Measurements from ENCODE around the gene PARD3.
"Not testable (repeated sequence)": the region's sequence is repeated elsewhere in the genome, so short reads cannot be mapped to it uniquely, and the experiment has no call there.

PARD3 gene

DNA sequence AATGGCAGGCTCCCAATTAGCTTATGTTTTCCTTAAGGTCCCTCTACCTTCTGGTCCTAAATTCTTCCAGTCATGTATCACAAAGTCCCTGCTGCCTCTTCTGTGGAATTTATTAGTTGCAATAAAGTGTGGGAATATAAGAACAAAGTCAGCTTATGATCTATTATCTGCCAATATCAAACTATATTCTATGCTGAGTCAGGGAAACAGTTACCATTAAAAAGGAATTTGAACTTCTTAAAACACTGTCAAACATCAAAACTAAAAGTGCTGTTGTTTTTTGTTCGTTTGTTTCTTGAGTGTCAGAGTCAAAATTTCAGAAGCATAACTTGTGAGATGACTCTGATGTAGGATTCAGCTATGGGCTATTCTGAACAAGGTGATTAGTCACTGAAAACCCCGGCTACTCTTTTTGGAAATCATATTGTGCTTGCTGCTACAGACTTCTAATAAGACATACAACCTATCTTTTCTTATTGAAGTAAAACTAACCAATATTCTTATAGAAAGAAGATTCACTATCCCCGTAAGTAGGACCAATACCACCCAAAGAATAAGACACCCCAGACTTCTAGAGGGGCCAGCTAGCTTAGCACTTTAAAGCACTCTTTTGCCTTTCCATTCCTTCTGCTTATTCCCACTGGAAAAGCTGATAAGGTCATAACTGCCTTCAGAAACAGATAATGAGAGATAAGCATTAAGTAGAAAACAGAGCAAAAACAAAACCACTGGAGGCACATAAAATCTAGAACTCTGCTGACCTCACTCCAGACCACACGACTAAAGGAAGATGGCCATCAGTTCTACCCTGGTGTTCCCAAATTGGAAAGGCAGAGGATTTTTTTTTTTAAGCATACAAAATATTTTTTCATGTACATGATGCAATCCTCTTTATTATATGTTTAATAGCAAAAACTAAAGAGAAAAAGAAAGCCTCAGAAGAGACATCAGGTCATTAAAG lies 370.6 kb downstream of the PARD3 start:
- no peak for DNase-seq

DNA sequence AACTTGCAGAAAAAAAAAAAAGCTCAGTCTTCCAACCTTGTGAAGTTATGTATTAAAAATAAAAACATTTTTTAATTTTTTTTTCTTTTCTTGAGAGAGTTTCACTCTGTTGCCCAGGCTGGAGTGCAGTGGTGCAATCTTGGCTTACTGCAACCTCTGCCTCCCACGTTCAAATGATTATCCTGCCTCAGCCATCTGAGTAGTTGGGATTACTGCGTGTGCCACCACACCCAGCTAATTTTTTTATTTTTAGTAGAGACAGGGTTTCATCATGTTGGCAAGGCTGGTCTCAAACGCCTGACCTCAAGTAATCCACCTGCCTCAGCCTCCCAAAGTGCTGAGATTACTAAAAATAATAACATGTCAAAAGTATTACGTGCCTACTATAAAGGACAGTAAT lies 375.7 kb downstream of the PARD3 start:
- DNase-seq: not testable (repeated sequence)

DNA sequence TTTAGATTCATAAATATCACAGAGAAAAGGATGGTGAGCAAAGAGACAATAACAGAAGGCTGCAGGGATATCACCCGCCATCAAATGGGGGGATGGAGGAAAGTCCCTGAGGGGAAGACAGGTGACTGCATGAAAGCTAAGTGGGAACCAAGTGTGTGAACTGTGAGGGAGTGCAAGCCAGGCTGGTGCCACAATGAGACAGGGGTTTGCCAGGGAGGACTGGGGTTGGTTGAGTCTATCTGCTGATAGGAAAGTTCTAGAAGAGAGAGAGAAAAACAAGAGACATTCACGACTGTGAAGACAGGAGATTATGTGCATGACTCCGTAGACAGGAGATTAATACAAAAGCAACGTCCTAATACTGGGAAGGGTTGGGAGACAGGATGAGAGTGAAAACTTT lies 376.4 kb downstream of the PARD3 start:
- no peak for DNase-seq

DNA sequence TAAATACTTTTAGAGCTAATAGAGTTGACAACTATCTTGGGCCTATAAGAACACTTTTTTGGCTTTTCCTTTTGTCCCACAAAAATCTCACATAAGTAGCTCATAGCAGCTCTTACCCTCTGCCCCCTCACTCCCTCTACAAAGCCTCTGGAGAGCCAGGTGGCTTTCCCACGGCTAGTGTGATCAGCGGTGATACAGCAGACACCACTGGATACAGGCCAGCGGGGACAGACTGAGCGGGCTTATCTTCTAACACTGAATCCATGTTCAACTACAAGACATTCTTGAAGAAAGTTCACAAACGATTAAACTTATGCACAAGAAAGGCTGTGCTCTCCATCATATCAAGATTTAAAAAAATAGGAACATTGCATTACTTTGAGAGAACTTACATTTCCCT lies 377.2 kb downstream of the PARD3 start:
- DNase-seq: no peak

DNA sequence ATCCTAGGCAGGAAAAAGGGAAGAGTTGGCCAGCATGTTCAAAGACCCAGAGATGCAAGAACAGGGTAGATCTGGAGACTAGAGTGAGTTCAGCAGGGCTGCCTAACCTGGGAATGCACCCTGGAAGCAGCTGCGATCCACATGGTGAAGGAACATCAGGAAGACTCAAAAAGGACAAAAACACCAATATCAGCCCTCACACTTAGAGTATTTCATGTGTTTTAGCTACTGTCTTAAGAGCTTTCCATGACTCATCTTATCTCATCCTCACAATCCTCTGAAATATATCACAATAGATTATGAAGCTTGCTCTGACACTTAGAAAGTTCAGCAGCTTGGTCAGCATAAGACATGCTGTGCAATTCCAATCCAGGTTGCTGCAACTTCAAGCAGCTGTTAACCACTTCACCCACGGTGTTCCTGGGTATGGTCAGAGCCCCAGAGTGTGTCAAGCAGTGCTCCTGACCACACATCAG lies 380.9 kb downstream of the PARD3 start:
- no peak for DNase-seq

DNA sequence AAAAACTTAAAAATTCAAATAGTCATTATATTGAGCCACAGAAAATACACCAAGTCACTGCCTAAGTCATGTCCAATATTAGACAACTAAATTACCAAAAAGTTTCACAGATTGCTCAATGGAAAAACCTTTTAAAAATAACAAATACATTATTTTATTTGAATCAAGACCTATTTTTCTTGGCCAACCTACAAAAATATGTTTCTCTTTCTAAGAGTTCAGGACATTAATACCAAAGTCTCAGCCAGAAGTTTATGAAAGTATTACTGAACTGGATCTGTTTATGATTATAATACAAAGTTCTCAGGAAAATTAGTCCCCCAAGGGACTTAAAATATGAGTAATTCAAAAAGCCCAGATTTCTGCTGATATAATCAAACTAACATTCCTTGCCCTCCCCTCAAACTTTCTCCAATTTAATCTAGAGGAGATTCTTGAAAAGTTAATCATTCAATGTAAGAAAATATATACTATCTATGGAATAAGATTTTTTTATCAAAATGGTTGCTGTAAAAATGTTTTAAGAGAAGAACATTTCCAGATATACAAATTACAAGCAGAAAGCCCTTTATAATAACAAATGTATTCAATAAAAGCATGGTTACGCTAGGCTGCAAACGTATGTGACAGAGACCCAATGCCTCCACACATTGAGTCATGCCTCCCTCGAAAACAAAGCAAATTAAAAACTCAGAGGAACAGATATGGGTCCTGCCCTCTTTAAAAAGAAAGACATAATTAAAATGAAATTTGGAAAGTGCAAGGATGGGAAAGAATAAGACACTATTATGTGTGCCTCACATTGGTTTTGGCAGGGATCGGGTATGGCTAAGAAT lies 381.6 kb downstream of the PARD3 start:
- no peak for DNase-seq

DNA sequence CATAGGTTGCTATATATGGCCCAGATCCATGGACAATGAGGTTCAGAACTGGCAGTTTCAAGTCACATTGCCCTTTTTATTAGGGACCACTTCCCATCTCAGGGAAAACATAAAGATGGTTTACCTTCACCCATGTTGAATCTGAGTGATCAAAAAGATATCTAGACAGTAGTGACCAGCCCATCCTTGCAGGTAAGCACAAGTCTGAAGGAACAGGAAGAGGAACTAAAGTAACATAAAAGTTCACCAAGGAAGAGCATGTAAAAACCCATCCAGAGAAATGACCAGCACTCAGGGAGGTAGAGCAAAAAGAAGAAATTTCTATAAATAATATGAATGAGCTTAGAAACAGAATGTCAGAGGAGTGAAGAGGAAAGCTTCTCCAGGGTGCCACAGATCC lies 382.5 kb downstream of the PARD3 start:
- no peak for DNase-seq

DNA sequence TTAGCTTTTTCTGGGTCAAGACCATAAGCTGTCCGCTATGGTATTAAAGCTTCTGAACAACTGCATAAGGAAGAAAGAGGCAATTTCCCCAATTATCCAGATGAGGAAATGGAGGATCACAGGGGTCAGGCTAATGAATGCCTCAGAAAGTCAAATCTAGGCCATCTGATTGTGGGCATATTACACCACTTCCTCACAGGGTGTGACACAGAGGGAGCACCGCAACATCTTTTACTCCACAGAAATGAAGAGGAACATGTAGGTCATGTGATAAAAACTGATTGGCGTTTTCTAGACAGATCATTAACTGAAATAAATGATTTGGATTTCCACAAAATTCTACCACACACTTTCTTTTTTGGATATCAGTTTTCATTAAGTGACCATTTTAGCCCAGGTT lies 384.4 kb downstream of the PARD3 start:
- no peak for DNase-seq

DNA sequence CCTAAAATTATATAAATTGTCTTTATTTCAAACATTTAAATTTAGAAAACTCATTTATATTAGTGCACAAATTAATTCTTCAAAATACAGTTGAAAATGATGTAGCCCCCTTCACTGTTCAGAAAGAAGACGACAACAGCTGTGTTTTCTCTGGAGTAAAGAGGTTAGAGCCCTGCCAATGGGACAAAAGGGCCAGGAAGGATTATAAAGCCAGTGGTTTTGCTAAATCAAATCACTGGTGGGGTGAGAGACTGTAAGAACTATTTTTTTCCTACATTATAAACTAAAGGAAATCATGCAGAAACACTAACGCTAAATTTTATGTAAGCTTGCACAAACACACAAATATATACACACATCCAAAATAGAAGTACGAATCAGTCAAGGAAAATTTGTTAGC lies 386.6 kb downstream of the PARD3 start:
- no peak for DNase-seq

DNA sequence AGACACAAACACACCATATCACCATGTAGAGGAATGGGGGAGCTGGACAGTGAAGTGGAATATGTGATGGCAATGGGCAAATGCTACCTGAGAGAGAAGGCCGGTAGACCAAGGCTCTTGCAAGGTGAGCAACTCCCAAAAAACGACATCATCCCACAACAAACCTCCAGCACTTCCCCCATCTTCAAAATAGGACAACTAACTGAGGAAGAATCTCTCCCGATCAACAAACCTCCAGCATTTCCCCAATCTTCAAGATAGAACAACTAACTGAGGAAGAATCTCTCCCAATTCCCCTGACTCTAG lies 387.2 kb downstream of the PARD3 start:
- DNase-seq: no peak

DNA sequence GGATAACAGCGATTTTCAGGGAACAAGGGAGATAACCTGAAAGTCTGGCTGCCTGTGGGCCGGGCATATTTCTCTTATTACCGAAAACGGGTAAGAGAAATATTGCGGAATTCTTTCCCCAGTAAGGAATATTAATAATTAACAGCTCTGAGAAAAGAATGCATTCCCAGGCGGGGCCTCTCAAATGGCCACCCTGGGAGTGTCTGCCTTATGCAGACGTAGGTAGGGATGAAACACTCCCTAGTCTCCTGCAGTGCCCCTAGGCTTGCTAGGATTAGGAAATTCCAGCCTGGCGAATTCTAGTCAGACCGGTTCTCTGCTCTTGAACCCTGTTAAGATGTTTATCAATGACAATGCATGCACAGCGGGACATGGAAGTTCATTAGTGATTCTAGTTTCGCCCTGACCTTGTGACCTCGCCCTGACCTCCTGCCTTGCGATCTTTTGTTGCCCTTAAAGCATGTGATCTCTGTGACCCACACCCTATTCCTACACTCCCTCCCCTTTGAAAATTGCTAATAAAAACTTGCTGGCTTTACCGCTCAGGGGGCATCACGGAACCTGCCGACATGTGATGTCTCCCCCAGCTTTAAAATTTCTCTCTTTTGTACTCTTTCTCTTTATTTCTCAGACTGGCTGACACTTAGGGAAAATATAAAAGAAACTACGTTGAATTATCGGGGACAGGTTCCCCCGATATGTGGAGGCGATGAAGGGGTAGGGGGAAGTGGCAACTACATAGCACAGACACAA lies 387.8 kb downstream of the PARD3 start:
- DNase-seq: not testable (repeated sequence)

DNA sequence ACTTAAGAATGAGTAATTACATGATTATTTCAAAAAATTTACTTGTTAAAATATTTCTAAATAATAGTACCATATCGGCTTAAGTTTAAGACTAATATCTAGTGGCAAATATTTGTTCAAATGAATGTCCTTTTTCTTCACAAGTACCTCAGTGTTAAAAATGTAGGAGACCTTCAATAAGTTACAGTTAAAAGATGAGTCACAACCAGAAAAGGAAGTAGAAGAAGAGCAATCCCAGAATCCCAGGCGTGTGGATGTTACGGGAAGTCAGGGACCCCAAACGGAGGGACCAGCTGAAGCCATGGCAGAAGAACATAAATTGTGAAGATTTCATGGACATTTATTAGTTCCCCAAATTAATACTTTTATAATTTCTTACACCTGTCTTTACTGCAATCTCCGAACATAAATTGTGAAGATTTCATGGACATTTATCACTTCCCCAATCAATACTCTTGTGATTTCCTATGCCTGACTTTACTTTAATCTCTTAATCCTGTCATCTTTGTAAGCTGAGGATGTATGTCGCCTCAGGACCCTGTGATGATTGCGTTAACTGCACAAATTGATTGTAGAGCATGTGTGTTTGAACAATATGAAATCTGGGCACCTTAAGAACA lies 388.4 kb downstream of the PARD3 start:
- not testable (repeated sequence) for DNase-seq

DNA sequence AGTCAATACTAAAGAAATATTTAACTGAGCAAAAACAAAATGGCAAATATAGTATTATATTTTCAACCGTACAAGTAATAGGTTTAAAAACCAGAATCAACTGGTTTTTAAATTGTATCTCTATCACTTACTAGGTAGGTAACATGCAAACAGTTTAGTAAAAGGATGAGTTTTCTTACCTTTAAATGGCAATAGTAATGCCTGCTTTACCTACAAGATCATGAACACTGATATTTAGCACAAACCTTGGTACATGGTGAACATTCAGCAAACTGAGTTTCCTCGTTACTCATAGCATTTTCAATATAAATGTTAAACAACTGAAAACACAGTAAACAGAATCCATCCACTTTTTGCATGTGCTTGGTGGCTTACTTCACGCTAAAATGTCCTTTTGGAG lies 389.1 kb downstream of the PARD3 start:
- no peak for DNase-seq

DNA sequence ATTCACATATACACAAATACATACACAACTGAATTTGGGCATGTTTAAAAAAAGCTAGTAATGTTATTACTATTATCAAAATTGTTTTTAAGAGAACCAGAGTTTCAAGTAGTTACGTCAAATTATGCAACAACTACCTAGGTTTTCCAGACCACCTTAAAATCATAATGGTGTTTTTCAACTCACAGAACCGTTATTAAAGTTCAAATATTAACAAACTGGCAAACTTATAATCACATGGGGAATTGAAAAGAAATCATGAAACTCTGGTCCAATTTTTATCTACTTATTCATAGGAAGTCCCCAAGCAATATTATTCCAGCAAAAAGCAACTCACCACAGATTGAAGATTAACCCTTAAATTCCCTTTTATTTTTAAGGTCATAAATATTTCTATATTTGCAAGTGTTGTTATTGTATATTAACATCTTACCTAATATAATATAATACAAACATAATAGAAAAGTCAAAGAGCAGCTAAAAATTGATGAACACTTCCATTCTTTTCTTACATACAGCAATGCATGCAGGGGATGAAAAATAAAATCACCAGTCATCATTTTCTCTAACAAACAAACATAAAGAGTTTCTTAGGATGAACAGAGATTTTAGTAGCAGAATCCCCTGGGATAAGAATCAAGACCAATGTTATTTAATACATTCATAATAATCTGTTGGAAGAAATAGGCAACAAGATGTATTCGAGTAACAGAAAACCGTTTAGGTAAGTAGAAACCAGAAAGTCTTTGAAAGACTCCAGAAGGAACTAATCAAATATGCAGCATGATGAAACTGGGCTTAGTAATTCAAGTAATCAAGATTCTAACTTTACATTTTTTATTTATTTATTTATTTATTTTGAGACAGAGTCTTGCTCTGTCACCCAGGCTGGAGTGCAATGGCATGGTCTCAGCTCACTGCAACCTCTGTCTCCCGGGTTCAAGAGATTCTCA lies 391.1 kb downstream of the PARD3 start:
- DNase-seq: no peak

DNA sequence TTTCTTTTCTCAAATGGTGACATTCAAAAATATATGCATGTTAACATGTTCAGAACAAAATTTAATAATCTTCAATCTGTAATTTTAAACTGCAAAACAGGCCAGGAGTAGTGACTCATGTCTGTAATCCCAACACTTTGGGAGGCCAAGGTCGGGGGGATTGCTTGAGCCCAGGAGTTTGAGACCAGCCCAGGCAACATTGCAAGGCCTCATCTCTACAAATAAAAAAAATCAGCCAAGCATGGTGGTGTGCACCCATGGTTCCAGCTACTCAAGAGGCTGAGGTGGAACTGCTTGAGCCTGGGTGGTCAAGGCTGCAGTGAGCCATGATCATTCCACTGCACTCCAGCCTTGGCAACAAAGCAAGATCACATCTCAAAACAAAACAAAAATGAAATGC lies 394.3 kb downstream of the PARD3 start:
- no peak for DNase-seq

DNA sequence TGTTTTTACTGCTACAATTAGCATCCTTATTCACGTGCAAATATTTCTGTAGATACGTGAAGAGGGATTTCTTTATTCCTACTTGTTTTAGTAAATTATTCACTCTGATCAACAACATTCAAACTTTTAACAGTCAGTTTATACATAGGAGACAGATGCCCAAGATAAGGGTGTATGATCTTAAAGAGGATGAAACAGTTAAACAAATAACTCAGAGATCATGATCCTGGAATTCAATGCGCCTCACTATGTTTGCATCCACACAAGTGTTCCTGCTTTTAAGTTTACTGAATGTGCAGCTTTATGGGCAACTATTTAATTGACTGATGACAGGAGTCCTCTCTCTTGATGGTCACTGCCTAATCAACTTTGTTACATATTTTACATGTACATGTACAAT lies 394.8 kb downstream of the PARD3 start:
- DNase-seq: no peak

DNA sequence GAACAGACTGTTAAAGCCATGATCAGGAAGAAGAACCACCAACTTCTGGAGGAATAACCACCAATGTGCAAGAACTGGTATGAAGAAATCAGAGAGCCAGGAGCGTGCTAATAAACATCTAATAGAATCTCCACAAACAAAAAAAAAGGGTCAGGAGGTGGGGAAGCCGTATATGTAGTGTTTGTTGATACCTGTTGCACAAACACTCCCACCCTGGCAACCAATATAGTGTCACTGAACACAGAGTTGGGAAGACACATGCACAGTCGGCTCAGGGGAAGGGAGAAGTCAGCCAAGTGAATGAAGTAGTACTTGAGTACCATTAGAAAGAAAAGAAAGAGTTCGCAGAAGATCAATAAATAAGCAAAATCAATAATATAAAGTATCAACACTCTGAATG lies 400.1 kb downstream of the PARD3 start:
- DNase-seq: no peak

DNA sequence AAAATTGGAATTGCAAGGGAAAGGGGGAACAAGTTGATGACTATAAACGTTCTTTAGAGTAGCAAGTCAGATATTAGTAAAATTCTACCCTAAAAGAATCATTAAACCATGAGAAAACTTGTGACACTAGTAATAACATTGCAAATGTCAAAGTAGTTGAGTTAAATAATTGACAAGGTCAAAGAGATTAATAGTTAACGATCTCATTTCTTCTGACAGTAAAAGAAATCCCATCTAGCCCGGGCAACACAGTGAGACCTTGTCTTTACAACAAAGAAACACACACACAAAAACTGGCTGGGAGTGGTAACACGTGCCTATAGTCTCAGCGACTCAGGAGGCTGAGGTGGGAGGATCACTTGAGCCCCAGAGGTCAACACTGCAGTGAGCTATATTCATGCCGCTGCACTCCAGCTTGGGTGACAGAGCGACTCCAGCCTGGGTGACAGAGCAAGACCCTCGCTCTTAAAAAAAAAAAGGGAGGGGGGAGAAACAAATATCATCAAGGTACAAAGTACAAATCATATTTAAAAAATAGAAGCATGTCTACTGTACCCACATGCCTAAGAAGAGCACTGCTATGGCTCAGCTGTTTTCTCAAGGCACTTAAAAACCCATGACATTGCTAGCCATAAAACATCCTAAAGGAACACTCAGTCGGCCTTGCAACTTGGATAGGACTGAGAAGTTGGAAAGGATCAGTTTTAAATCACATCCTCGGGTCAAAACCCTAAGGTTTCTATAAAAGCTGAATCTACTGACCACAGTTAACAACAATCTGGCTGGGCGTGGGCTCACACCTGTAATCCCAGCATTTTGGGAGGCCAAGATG lies 401.1 kb downstream of the PARD3 start:
- DNase-seq: no peak

DNA sequence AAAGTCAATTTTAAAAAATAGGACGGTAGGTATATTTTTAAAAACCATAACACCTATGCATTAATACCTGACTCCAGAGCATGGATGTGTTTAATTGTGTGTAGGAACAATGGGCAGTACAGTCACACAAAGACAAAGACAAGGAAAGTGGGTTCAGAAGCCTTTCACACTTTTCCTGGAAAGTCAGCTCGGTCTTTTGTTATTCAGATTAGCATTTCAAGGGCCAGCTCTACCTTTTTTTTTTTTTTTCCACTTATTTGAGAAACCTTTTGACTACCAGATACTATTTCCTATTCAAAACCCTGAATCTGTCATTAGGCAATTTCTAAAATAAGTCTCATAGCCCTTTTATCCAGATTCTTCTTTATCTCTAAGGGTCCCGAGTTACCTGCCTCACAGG lies 401.9 kb downstream of the PARD3 start:
- DNase-seq: no peak

DNA sequence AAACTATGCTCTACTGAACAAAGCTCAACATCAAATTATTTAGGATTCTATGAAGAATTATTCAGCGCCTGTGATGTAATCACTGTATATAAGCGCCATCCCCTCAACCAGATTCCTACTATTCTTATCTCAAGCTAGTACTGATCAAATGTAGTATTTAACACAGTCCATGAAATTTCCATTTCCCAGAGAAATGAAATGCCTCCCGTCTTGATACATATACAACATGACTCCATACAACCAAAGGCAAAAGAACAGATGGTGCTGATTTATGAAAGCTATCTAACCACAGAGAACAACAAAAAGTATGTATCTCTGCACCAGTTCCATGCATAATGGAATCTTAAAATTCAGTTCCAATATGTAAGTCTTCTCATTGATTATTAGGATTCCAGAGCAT lies 406.1 kb downstream of the PARD3 start:
- no peak for DNase-seq

DNA sequence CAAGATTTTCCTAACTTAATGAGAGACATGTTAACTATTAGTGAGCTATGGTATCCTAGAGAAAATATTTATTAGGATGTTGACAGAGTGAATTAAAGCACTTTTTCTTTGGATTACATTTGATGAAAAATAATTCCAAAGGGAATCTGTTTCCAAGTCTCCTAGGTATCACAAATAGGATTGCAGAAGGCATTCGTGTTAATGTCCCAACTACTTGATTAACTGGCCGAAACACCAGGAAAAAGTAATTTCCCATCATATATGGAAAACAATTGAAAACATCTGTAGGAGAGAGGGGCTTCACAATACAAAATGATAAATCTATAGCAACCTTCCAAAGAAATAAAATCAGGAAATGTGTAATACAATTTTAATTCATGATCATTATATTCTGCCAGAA lies 406.7 kb downstream of the PARD3 start:
- DNase-seq: no peak
